Bronchial epithelial cell (primary cell): ENCODE measurements around the gene HIVEP3. TPM values are rescaled to one million over a fixed set of nuclear protein-coding genes. Genes with fewer than 3 reads are reported as not detected.

Experiments
- DNase-seq: peaks from one replicate; pipeline ENCODE4 v3.0.0-alpha.2; 2010; ENCODE audit warnings: low read depth
- FAIRE-seq: peaks from 2 replicates; lab custom pipeline; 2011; peaks lifted over from hg19 to GRCh38; lab: Jason Lieb, UNC
- H3K27me3 ChIP-seq: 2 replicates; pipeline ENCODE4 v1.5.1; 2011; ENCODE audit warnings: low read length; ENCODE audit not compliant: control insufficient read depth, insufficient read depth
- H3K36me3 ChIP-seq: 2 replicates; pipeline ENCODE4 v1.5.1; 2011; ENCODE audit warnings: low read length; ENCODE audit not compliant: control insufficient read depth, insufficient read depth
- H3K4me3 ChIP-seq: 2 replicates; pipeline ENCODE4 v1.5.1; 2011; ENCODE audit warnings: mild to moderate bottlenecking, low read depth, low read length, control low read depth
- CTCF ChIP-seq: IDR thresholded peaks from 2 replicates; pipeline ENCODE4 v1.5.1; 2011; ENCODE audit warnings: mild to moderate bottlenecking, moderate library complexity, low read length, control low read depth, inconsistent platforms; ENCODE audit not compliant: insufficient read depth, severe bottlenecking
- total RNA-seq: library from RNA; depleted of rRNA; stranded (reverse); fragments of >200 nt; gene quantifications from 2 replicates; pipeline ENCODE4 v1.2.1, GENCODE V29; 2014

HIVEP3 gene
- total RNA-seq, 1 donor from 2014 or later, result under 0.01 TPM

GRCh38 chr1:41943717-41944116 is 25.0 kb upstream of the HIVEP3 start:
- no peaks in the 10 kb centered on the region for H3K36me3 ChIP-seq
- H3K27me3 ChIP-seq, result no peaks in the 10 kb centered on the region
- no peak overlapping the region for H3K4me3 ChIP-seq
- no peak for FAIRE-seq
- DNase-seq, result no peak
- TF ChIP-seq CTCF, result no peak

- Histone ChIP-seq H3K27me3 (no peaks in the 10 kb centered on the region), H3K4me3 (no peak overlapping the region), H3K36me3 (no peaks in the 10 kb centered on the region)
- no peak for TF ChIP-seq CTCF
- no peak for DNase-seq
- no peak for FAIRE-seq
Observed at GRCh38 chr1:41942278-41942677, 23.6 kb upstream of the HIVEP3 start.

GRCh38 chr1:41941381-41941780 is 22.7 kb upstream of the HIVEP3 start:
- H3K27me3 ChIP-seq, result no peaks in the 10 kb centered on the region
- DNase-seq (no peak), FAIRE-seq (peak; percentile 68)
- H3K4me3 ChIP-seq, result no peak overlapping the region
- no peaks in the 10 kb centered on the region for H3K36me3 ChIP-seq
- TF ChIP-seq CTCF, result no peak

- TF ChIP-seq CTCF, result no peak
- DNase-seq (no peak), FAIRE-seq (no peak)
- Histone ChIP-seq H3K27me3 (no peaks in the 10 kb centered on the region), H3K36me3 (no peaks in the 10 kb centered on the region), H3K4me3 (no peak overlapping the region)
Observed at GRCh38 chr1:41939194-41939593, 20.5 kb upstream of the HIVEP3 start.

- FAIRE-seq, result no peak
- no peak for TF ChIP-seq CTCF
- no peaks in the 10 kb centered on the region for H3K36me3 ChIP-seq
- no peak overlapping the region for H3K4me3 ChIP-seq
- DNase-seq, result peak; percentile 78
- no peaks in the 10 kb centered on the region for H3K27me3 ChIP-seq
Observed at GRCh38 chr1:41936107-41936506, 17.4 kb upstream of the HIVEP3 start.

- H3K36me3 ChIP-seq, result no peaks in the 10 kb centered on the region
- FAIRE-seq, result no peak
- no peak overlapping the region for H3K4me3 ChIP-seq
- H3K27me3 ChIP-seq, result no peaks in the 10 kb centered on the region
- TF ChIP-seq CTCF, result no peak
- no peak for DNase-seq
Observed at GRCh38 chr1:41935226-41935625, 16.5 kb upstream of the HIVEP3 start.
